ENCODE data around the gene FUT1.

DNA sequence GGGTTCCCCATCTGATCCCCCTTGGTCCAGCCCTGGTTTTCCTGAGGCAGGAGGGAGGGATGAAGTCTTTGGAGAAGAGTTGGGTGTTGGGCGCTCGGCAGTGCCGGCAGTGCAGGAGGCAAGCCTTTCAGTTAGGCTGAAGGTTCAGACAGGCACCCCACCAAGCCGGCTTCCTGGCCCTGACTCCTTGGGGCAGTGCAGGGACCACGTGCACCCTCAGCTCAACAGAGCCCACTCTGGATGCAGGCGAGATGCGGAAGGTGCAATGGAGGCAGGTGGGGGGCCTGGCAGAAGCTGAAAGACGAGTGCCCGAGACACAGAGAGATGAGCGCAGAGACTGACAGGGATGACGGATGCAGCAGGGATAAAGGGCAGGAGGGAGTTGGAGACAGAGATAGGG, 44.0 kb downstream of the FUT1 start:
- no peak for TF ChIP-seq CTCF (IDR thresholded peaks at IDR 0.05)
- no peak for TF ChIP-seq POLR2A (IDR thresholded peaks at IDR 0.05)
- TF ChIP-seq EP300 (IDR thresholded peaks at IDR 0.05) = no peak

Measured in tibial nerve (tissue), 4 donors.